Neural progenitor cell (in vitro differentiated cells): Measurements from ENCODE around the gene CCDC97. TPM values are rescaled to one million over a fixed set of nuclear protein-coding genes. Genes with fewer than 3 reads are reported as not detected.

Experiments used
- DNase-seq: peaks from one replicate; pipeline ENCODE4 v3.0.0-alpha.2; 2016; ENCODE audit warnings: low spot score
- H2AFZ ChIP-seq: fragments of 200-600 bp; sonication (generic); replicated peaks from 2 replicates; pipeline ENCODE4 v1.6.1; 2016; ENCODE audit warnings: antibody characterized with exemption
- H3F3A ChIP-seq: fragments of 200-600 bp; sonication (generic); 2 replicates; pipeline ENCODE4 v1.6.1; 2016; ENCODE audit warnings: antibody characterized with exemption, low read depth
- H3K27ac ChIP-seq: fragments of 200-600 bp; sonication (generic); 2 replicates; pipeline ENCODE4 v1.5.1; 2016; ENCODE audit warnings: mild to moderate bottlenecking
- H3K27me3 ChIP-seq: fragments of 200-600 bp; sonication (generic); 2 replicates; pipeline ENCODE4 v1.6.1; 2016; ENCODE audit warnings: mild to moderate bottlenecking, moderate library complexity
- H3K36me3 ChIP-seq: fragments of 200-600 bp; sonication (generic); 2 replicates; pipeline ENCODE4 v1.5.1; 2016
- H3K4me1 ChIP-seq: fragments of 200-600 bp; sonication (generic); 2 replicates; pipeline ENCODE4 v1.6.1; 2016; ENCODE audit warnings: mixed run types
- H3K4me2 ChIP-seq: fragments of 200-600 bp; sonication (generic); 2 replicates; pipeline ENCODE4 v1.6.1; 2016
- H3K4me3 ChIP-seq: fragments of 200-600 bp; sonication (generic); 2 replicates; pipeline ENCODE4 v1.5.1; 2016
- H3K79me2 ChIP-seq: fragments of 200-600 bp; sonication (generic); 2 replicates; pipeline ENCODE4 v1.6.1; 2016; ENCODE audit warnings: low read depth
- H3K9ac ChIP-seq: fragments of 200-600 bp; sonication (generic); 2 replicates; pipeline ENCODE4 v1.6.1; 2016
- H3K9me3 ChIP-seq: fragments of 200-600 bp; sonication (generic); 2 replicates; pipeline ENCODE4 v1.5.1; 2016; ENCODE audit warnings: low read depth
- H4K20me1 ChIP-seq: fragments of 200-600 bp; sonication (generic); 2 replicates; pipeline ENCODE4 v1.6.1; 2016; ENCODE audit warnings: low read depth
- H3K27ac Mint-ChIP-seq: 3 replicates; pipeline ENCODE4 v1.8.0; 2021; ENCODE audit warnings: mixed read lengths
- H3K27me3 Mint-ChIP-seq: 2 replicates; pipeline ENCODE4 v1.8.0; 2022; ENCODE audit warnings: low read depth, mild to moderate bottlenecking, inconsistent platforms, moderate library complexity, mixed read lengths; ENCODE audit not compliant: insufficient read depth
- H3K36me3 Mint-ChIP-seq: 3 replicates; pipeline ENCODE4 v1.8.0; 2021; ENCODE audit warnings: mixed read lengths
- H3K4me1 Mint-ChIP-seq: 3 replicates; pipeline ENCODE4 v1.8.0; 2021; ENCODE audit warnings: mixed read lengths
- H3K4me3 Mint-ChIP-seq: 3 replicates; pipeline ENCODE4 v1.8.0; 2021; ENCODE audit warnings: mild to moderate bottlenecking, moderate library complexity, mixed read lengths
- H3K9me3 Mint-ChIP-seq: 3 replicates; pipeline ENCODE4 v1.8.0; 2020; ENCODE audit warnings: mixed read lengths
- CTCF ChIP-seq: fragments of 200-600 bp; sonication (generic); IDR thresholded peaks from 2 replicates; pipeline ENCODE4 v1.5.1; 2017; ENCODE audit warnings: antibody characterized with exemption, mild to moderate bottlenecking
- EZH2 ChIP-seq: fragments of 200-600 bp; sonication (generic); IDR thresholded peaks from 2 replicates; pipeline ENCODE4 v1.6.1; 2017; ENCODE audit warnings: antibody characterized with exemption, mild to moderate bottlenecking, moderate library complexity
- EZH2phosphoT487 ChIP-seq: fragments of 200-600 bp; sonication (generic); IDR thresholded peaks from 2 replicates; pipeline ENCODE4 v1.6.1; 2017; ENCODE audit warnings: antibody characterized with exemption
- total RNA-seq: library from RNA; depleted of rRNA; stranded (reverse); fragments of >200 nt; gene quantifications from 2 replicates; pipeline ENCODE4 v1.2.3, GENCODE V29; 2015; ENCODE audit warnings: low replicate concordance

The CCDC97 gene
- total RNA-seq, 1 donor from 2014 or later: 19.1 TPM

- no peak for DNase-seq
- H3K9ac ChIP-seq: no peak overlapping the region
- peaks cover 16% of the 10 kb centered on the region for H3F3A ChIP-seq
- peak overlapping the region; percentile 4 for H3K4me3 Mint-ChIP-seq
- H3K27ac ChIP-seq: no peak overlapping the region
- H3K4me1 ChIP-seq: peaks cover 18% of the 10 kb centered on the region
- TF ChIP-seq CTCF (no peak), EZH2phosphoT487 (no peak), EZH2 (no peak)
- H3K4me1 Mint-ChIP-seq: peaks cover 36% of the 10 kb centered on the region
- H3K9me3 ChIP-seq: no peaks in the 10 kb centered on the region
- peaks cover 12% of the 10 kb centered on the region for H3K27me3 ChIP-seq
- H3K4me2 ChIP-seq: no peak overlapping the region
- no peaks in the 10 kb centered on the region for H3K36me3 Mint-ChIP-seq
- H3K27ac Mint-ChIP-seq: no peak overlapping the region
- peaks cover 15% of the 10 kb centered on the region for H4K20me1 ChIP-seq
- no peak overlapping the region for H2AFZ ChIP-seq
- no peaks in the 10 kb centered on the region for H3K79me2 ChIP-seq
- H3K4me3 ChIP-seq: no peak overlapping the region
- H3K9me3 Mint-ChIP-seq: no peaks in the 10 kb centered on the region
- no peaks in the 10 kb centered on the region for H3K36me3 ChIP-seq
- H3K27me3 Mint-ChIP-seq: peaks cover 14% of the 10 kb centered on the region
These were observed 18.3 kb downstream of the CCDC97 start for GRCh38 chr19:41328157-41328841.

- H3K4me3 ChIP-seq: no peak overlapping the region
- no peak overlapping the region for H2AFZ ChIP-seq
- peaks cover 15% of the 10 kb centered on the region for H3F3A ChIP-seq
- H3K79me2 ChIP-seq: no peaks in the 10 kb centered on the region
- H3K27ac ChIP-seq: no peak overlapping the region
- peaks cover 12% of the 10 kb centered on the region for H3K27me3 ChIP-seq
- no peak overlapping the region for H3K27ac Mint-ChIP-seq
- no peak for TF ChIP-seq EZH2
- no peak for TF ChIP-seq EZH2phosphoT487
- no peak for TF ChIP-seq CTCF
- DNase-seq: no peak
- peaks cover 14% of the 10 kb centered on the region for H4K20me1 ChIP-seq
- no peaks in the 10 kb centered on the region for H3K9me3 ChIP-seq
- H3K36me3 ChIP-seq: no peaks in the 10 kb centered on the region
- no peaks in the 10 kb centered on the region for H3K36me3 Mint-ChIP-seq
- H3K27me3 Mint-ChIP-seq: peaks cover 14% of the 10 kb centered on the region
- no peaks in the 10 kb centered on the region for H3K9me3 Mint-ChIP-seq
- H3K4me3 Mint-ChIP-seq: no peak overlapping the region
- H3K4me1 Mint-ChIP-seq: peaks cover 36% of the 10 kb centered on the region
- H3K9ac ChIP-seq: no peak overlapping the region
- H3K4me2 ChIP-seq: no peak overlapping the region
- H3K4me1 ChIP-seq: peaks cover 18% of the 10 kb centered on the region
These were observed 18.9 kb downstream of the CCDC97 start for GRCh38 chr19:41328842-41329225.

GRCh38 chr19:41330481-41330880 is 20.5 kb downstream of the CCDC97 start:
- H3K9ac ChIP-seq: no peak overlapping the region
- H3K27ac Mint-ChIP-seq: no peak overlapping the region
- no peak overlapping the region for H3K4me3 ChIP-seq
- no peak overlapping the region for H3K27ac ChIP-seq
- no peak overlapping the region for H3K4me3 Mint-ChIP-seq
- TF ChIP-seq EZH2: no peak
- TF ChIP-seq EZH2phosphoT487: no peak
- TF ChIP-seq CTCF: no peak
- H3F3A ChIP-seq: no peaks in the 10 kb centered on the region
- peaks cover 21% of the 10 kb centered on the region for H3K4me1 Mint-ChIP-seq
- no peaks in the 10 kb centered on the region for H3K9me3 ChIP-seq
- DNase-seq: no peak
- no peak overlapping the region for H2AFZ ChIP-seq
- H3K4me1 ChIP-seq: peaks cover 5% of the 10 kb centered on the region
- no peak overlapping the region for H3K4me2 ChIP-seq
- H3K36me3 ChIP-seq: no peaks in the 10 kb centered on the region
- H3K36me3 Mint-ChIP-seq: no peaks in the 10 kb centered on the region
- H3K27me3 ChIP-seq: peaks cover 11% of the 10 kb centered on the region
- peaks cover 12% of the 10 kb centered on the region for H3K27me3 Mint-ChIP-seq
- no peaks in the 10 kb centered on the region for H3K9me3 Mint-ChIP-seq
- no peaks in the 10 kb centered on the region for H4K20me1 ChIP-seq
- H3K79me2 ChIP-seq: no peaks in the 10 kb centered on the region
